HCT116 (cell line): ENCODE results near the gene SLC38A3. TPM values are rescaled to one million over a fixed set of nuclear protein-coding genes. Genes with fewer than 3 reads are reported as not detected.
A peak's percentile ranks its signal among the peaks of the same experiment; 100 is the strongest.

Experiments
- ATAC-seq: fragments of 200-7000 bp; cut with Tn5 transposase; 2 replicates; pipeline ENCODE4 v1.9.1; 2020; ENCODE audit warnings: mild to moderate bottlenecking, moderate library complexity
- BruUV-seq: library from RNA; stranded (reverse); fragments of 400-500 nt; replicated peaks from 2 replicates; lab custom pipeline; 2021; lab: Mats Ljungman, UMichigan
- CTCF ChIA-PET: fragments of 300-600 bp; sonication (Branson Sonifier 250); formaldehyde crosslinking; loops from one replicate; lab custom pipeline; 2021; ENCODE audit warnings: antibody characterized with exemption; lab: Charles Lee
- POLR2A ChIA-PET: fragments of 300-600, 350-600 bp; sonication (Branson Sonifier 250); formaldehyde crosslinking; loops from one replicate; lab custom pipeline; 2021; ENCODE audit warnings: antibody characterized with exemption; lab: Charles Lee
- RAD21 ChIA-PET, 2 experiments: fragments of 300-600 bp; sonication (Branson Sonifier 250); formaldehyde crosslinking; loops; one replicate each; lab custom pipeline; 2023; ENCODE audit warnings: low total read pairs in 2 of 2; ENCODE audit not compliant: uncharacterized antibody in 2 of 2, unreplicated experiment in 2 of 2, low non-redundant PET in 1 of 2; lab: Charles Lee
- DNase-seq: peaks from one replicate; pipeline ENCODE4 v3.0.0-alpha.2; 2010; ENCODE audit warnings: low read depth, low spot score
- H2AFZ ChIP-seq: fragments of 200-600 bp; shearing (Covaris generic), sonication (generic); 2 replicates; pipeline ENCODE4 v1.6.1; 2017; ENCODE audit warnings: low read depth, mixed run types, mixed read lengths, antibody characterized with exemption, low read length; ENCODE audit not compliant: poor library complexity, severe bottlenecking
- H3K27ac ChIP-seq: 2 replicates; pipeline ENCODE4 v1.5.1; 2012; ENCODE audit warnings: low read depth, low read length
- H3K27me3 ChIP-seq: fragments of 200-600 bp; sonication (generic); 2 replicates; pipeline ENCODE4 v1.6.1; 2016; ENCODE audit warnings: mixed run types, low read length, mixed read lengths; ENCODE audit not compliant: insufficient read depth
- H3K36me3 ChIP-seq, 2 experiments: fragments of 200-500 bp in 1 of 2; fragments of 200-600 bp in 1 of 2; sonication (Bioruptor generic) in 1 of 2; sonication (generic) in 1 of 2; 2 replicates each; pipeline versions ENCODE4 v1.5.1 to v1.6.1; 2014 to 2016; ENCODE audit warnings: low read length in 2 of 2, inconsistent platforms in 1 of 2, mixed read lengths in 1 of 2, mixed run types in 1 of 2; ENCODE audit not compliant: insufficient read depth in 2 of 2, control insufficient read depth in 1 of 2
- H3K4me1 ChIP-seq, 2 experiments: fragments of 200-600 bp in 1 of 2; sonication (generic) in 1 of 2; 2 replicates each; pipeline versions ENCODE4 v1.5.1 to v1.6.1; 2012 to 2017; ENCODE audit warnings: low read length in 2 of 2, inconsistent platforms in 1 of 2, mild to moderate bottlenecking in 1 of 2, mixed read lengths in 1 of 2, mixed run types in 1 of 2, moderate library complexity in 1 of 2; ENCODE audit not compliant: insufficient read depth in 2 of 2, control insufficient read depth in 1 of 2
- H3K4me2 ChIP-seq: fragments of 200-600 bp; sonication (generic); 2 replicates; pipeline ENCODE4 v1.6.1; 2017; ENCODE audit warnings: mixed run types, low read length, mixed read lengths
- H3K4me3 ChIP-seq, 2 experiments: fragments of 200-600 bp in 1 of 2; sonication (generic) in 1 of 2; replicated peaks in 1 of 2; 2 replicates each; pipeline ENCODE4 v1.5.1; 2011 to 2016; ENCODE audit warnings: low read length in 2 of 2, control low read depth in 1 of 2, low read depth in 1 of 2, mild to moderate bottlenecking in 1 of 2, mixed read lengths in 1 of 2, mixed run types in 1 of 2
- H3K79me2 ChIP-seq: fragments of 200-600 bp; sonication (generic); 2 replicates; pipeline ENCODE4 v1.6.1; 2017; ENCODE audit warnings: mild to moderate bottlenecking, mixed run types, low read length, moderate library complexity, mixed read lengths; ENCODE audit not compliant: insufficient read depth
- H3K9ac ChIP-seq: fragments of 200-600 bp; sonication (generic); 2 replicates; pipeline ENCODE4 v1.6.1; 2016; ENCODE audit warnings: low read length, mixed read lengths
- H3K9me2 ChIP-seq: fragments of 200-600 bp; sonication (generic), shearing (Covaris generic); 2 replicates; pipeline ENCODE4 v1.6.1; 2017; ENCODE audit warnings: mixed run types, mild to moderate bottlenecking, moderate library complexity; ENCODE audit not compliant: insufficient read depth
- H3K9me3 ChIP-seq, 2 experiments: fragments of 200-500 bp in 1 of 2; fragments of 200-600 bp in 1 of 2; sonication (Bioruptor generic) in 1 of 2; sonication (generic) in 1 of 2; 2 replicates each; pipeline ENCODE4 v1.6.1; 2014 to 2017; ENCODE audit warnings: low read length in 2 of 2, mixed read lengths in 2 of 2, inconsistent platforms in 1 of 2, low read depth in 1 of 2, mild to moderate bottlenecking in 1 of 2, mixed run types in 1 of 2, moderate library complexity in 1 of 2; ENCODE audit not compliant: control insufficient read depth in 1 of 2, insufficient read depth in 1 of 2
- H4K20me1 ChIP-seq: fragments of 200-600 bp; sonication (generic), shearing (Covaris generic); 2 replicates; pipeline ENCODE4 v1.6.1; 2017; ENCODE audit warnings: mixed run types, mild to moderate bottlenecking, moderate library complexity; ENCODE audit not compliant: insufficient read depth
- CEBPB ChIP-seq: IDR thresholded peaks from 2 replicates; pipeline ENCODE4 v1.6.1; 2012; ENCODE audit warnings: low read depth
- CTCF ChIP-seq, 3 experiments: fragments of 200-600 bp in 1 of 3; sonication (generic) in 1 of 3; IDR thresholded peaks in 2 of 3; conservative IDR thresholded peaks in 1 of 3; 2 replicates each; pipeline ENCODE4 v1.5.1; 2012 to 2017; ENCODE audit warnings: low read depth in 2 of 3, low read length in 2 of 3, antibody characterized with exemption in 1 of 3, borderline replicate concordance in 1 of 3, control low read depth in 1 of 3, mild to moderate bottlenecking in 1 of 3, mixed read lengths in 1 of 3, mixed run types in 1 of 3, moderate library complexity in 1 of 3; ENCODE audit not compliant: insufficient read depth in 1 of 3
- EGR1 ChIP-seq: IDR thresholded peaks from 2 replicates; pipeline ENCODE4 v1.6.1; 2012; ENCODE audit warnings: low read depth
- ELF1 ChIP-seq: IDR thresholded peaks from 2 replicates; pipeline ENCODE4 v1.6.1; 2012; ENCODE audit warnings: low read depth, borderline replicate concordance
- EZH2 ChIP-seq: fragments of 200-600 bp; sonication (generic); IDR thresholded peaks from 2 replicates; pipeline ENCODE4 v1.6.1; 2017; ENCODE audit warnings: antibody characterized with exemption, mixed run types
- EZH2phosphoT487 ChIP-seq: fragments of 200-600 bp; IDR thresholded peaks from 2 replicates; pipeline ENCODE4 v1.6.1; 2018; ENCODE audit warnings: antibody characterized with exemption, borderline replicate concordance
- JUND ChIP-seq: IDR thresholded peaks from 2 replicates; pipeline ENCODE4 v1.6.1; 2012
- POLR2A ChIP-seq: IDR thresholded peaks from 2 replicates; pipeline ENCODE4 v1.7.0; 2011; ENCODE audit warnings: borderline replicate concordance; ENCODE audit not compliant: insufficient read depth, insufficient read length; ENCODE audit errors: extremely low read depth
- POLR2AphosphoS5 ChIP-seq: IDR thresholded peaks from 2 replicates; pipeline ENCODE4 v1.6.1; 2011; ENCODE audit warnings: mild to moderate bottlenecking, low read depth, low read length, moderate library complexity
- SIN3A ChIP-seq: IDR thresholded peaks from 2 replicates; pipeline ENCODE4 v1.6.1; 2012; ENCODE audit warnings: low read depth
- SP1 ChIP-seq: IDR thresholded peaks from 2 replicates; pipeline ENCODE4 v1.6.1; 2012; ENCODE audit warnings: low read depth
- SRF ChIP-seq: IDR thresholded peaks from 2 replicates; pipeline ENCODE4 v1.6.1; 2012; ENCODE audit warnings: low read depth
- TCF7L2 ChIP-seq: IDR thresholded peaks from 2 replicates; pipeline ENCODE4 v1.7.0; 2011; ENCODE audit warnings: borderline replicate concordance, inconsistent platforms; ENCODE audit not compliant: insufficient read depth, insufficient read length; ENCODE audit errors: extremely low read depth
- YY1 ChIP-seq: IDR thresholded peaks from 2 replicates; pipeline ENCODE4 v1.6.1; 2011; ENCODE audit warnings: low read length, low read depth, moderate library complexity, mild to moderate bottlenecking; ENCODE audit not compliant: insufficient replicate concordance; ENCODE audit errors: extremely low read depth
- intact Hi-C: fragments of 100-400 bp; cut with micrococcal nuclease; formaldehyde crosslinking; loops from 2 replicates; pipeline ENCODE4 v1.10.0; 2022
- total RNA-seq: library from RNA; stranded (reverse); gene quantifications from one replicate; pipeline ENCODE4 v1.2.1, GENCODE V29; 2021; ENCODE audit not compliant: unreplicated experiment

Gene SLC38A3
- total RNA-seq, 1 experiment from 2014 or later: 3.1 TPM

- Histone ChIP-seq H3K79me2 (peaks cover 95% of the 10 kb centered on the region), H3K4me2 (peak overlapping the region; percentile 93), H3K4me1 (peaks cover 38 to 69% of the 10 kb centered on the region in 2 experiments), H4K20me1 (no peaks in the 10 kb centered on the region), H3K27ac (peak overlapping the region; percentile 86), H3K36me3 (peaks cover 0 to 3% of the 10 kb centered on the region in 2 experiments; a peak in 2 of 4 replicates), H3K27me3 (no peaks in the 10 kb centered on the region), H3K4me3 (peak overlapping the region; percentile 50 to 59; a peak in 2 of 4 replicates), H3K9me2 (no peaks in the 10 kb centered on the region), H3K9me3 (no peaks in the 10 kb centered on the region), H2AFZ (no peak overlapping the region), H3K9ac (peak overlapping the region; percentile 77)
- intact Hi-C loops: no loop called here
- DNase-seq: no peak
- POLR2A ChIA-PET: no interaction called here
- BruUV-seq: no TSS peak
- peak; percentile 2 for ATAC-seq
- CTCF ChIA-PET: interaction anchor here (0.6 to 2.0 kb wide), 2 partner anchors 53 to 1072 kb away, joined by 3 to 8 read pairs; partner anchors contain the start of gene GNAT1
- RAD21 ChIA-PET: no interaction called here
- TF ChIP-seq SRF: no peak
- no peak for TF ChIP-seq SIN3A
- no peak for TF ChIP-seq CEBPB
- no peak for TF ChIP-seq TCF7L2
- no peak for TF ChIP-seq JUND
- no peak for TF ChIP-seq YY1
- TF ChIP-seq POLR2AphosphoS5: no peak
- no peak for TF ChIP-seq EGR1
- TF ChIP-seq ELF1: no peak
- no peak for TF ChIP-seq POLR2A
- no peak for TF ChIP-seq CTCF (IDR thresholded peaks at IDR 0.05 in 2 of 3, conservative IDR thresholded peaks at IDR 0.05 in 1 of 3; ENCODE audit: borderline replicate concordance in 1 of 3, insufficient read depth in 1 of 3, low read depth in 2 of 3, low read length in 2 of 3)
- TF ChIP-seq EZH2phosphoT487: no peak
- TF ChIP-seq SP1: no peak
- TF ChIP-seq EZH2: no peak
Observed at GRCh38 chr3:50245251-50245745, 40.2 kb downstream of the SLC38A3 start.
